NOMO-1 treated with DMSO at 0.1 percent for 48 hours (cell line): ENCODE data around the gene ALKBH5.
"Not testable (repeated sequence)": the region's sequence is repeated elsewhere in the genome, so short reads cannot be mapped to it uniquely, and the experiment has no call there.

Experiments used
- DNase-seq: peaks from one replicate; lab custom pipeline; 2025; ENCODE audit not compliant: unreplicated experiment; lab: John Stamatoyannopoulos, UW

ALKBH5 gene

GRCh38 chr17:18185391-18185790 lies 1.8 kb downstream of the ALKBH5 start:
- DNase-seq, result no peak

GRCh38 chr17:18185832-18186626 lies 2.4 kb downstream of the ALKBH5 start:
- no peak for DNase-seq

DNA sequence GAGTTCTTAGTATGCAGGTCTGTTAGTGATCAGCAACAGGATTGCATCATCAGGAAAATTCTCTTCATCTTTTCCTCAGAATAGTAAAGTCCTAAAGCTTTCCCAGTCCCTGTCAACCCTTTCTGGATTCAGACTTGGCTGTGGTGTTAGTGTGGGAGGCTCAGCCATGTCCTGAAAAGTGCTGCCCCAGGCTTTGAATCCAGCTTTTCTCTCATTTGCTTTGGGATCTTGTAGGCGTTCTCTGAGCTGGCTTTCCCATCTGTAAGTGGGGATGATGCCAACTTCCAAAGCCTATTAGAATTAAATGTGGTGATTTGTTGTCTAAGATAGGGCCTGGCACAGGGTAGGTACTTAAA lies 3.0 kb downstream of the ALKBH5 start:
- no peak for DNase-seq

DNA sequence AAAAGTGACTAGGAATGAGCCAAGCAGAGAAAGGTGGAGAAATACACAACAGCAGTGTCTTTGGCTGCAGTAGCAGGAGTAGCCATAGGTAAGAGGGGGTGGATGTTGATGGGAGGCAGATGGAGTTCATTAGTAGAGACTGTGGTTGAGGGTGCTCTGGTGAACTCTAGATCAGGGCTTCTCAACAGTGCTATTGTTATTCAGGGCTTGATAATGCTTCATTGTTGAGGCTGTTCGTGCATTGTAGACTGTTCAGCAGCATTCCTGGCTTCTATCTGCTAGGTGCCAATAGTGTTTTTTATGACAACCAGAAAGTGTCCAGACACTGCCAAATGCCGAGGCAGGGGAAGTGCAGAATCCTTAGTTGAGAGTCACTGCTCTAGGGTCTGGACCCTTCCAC lies 3.6 kb downstream of the ALKBH5 start:
- no peak for DNase-seq

- DNase-seq, result no peak
These were observed 4.5 kb downstream of the ALKBH5 start for GRCh38 chr17:18187821-18188761.

DNA sequence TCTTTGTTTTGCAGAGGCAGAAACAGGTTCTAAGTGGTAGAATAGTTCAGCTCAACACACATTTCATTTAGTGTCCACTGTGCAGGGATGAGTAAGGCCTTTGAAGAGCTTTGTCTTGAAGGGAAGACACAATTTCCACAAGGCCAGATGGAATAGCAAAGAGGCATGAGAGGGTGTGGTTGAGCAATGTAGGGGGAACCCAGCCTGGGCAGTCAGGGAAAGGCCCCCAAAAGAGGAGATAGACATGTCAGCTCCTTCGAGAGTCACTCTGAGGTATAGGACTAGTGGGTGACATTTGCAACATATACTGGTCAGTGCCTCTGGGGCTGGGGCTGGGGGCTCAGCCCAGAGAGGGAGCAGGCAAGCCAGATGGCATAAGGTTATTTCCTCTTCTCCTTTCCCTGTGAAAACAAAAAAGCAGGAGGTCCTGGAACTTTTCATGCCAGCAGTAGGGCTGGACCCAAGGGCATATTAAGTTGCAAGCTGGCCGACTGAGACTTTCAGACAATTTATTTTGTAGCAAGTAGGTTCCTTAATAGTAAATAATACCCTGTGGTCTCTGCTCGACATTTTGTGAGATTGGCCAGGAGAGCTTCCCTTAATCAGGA lies 7.1 kb downstream of the ALKBH5 start:
- no peak for DNase-seq

DNA sequence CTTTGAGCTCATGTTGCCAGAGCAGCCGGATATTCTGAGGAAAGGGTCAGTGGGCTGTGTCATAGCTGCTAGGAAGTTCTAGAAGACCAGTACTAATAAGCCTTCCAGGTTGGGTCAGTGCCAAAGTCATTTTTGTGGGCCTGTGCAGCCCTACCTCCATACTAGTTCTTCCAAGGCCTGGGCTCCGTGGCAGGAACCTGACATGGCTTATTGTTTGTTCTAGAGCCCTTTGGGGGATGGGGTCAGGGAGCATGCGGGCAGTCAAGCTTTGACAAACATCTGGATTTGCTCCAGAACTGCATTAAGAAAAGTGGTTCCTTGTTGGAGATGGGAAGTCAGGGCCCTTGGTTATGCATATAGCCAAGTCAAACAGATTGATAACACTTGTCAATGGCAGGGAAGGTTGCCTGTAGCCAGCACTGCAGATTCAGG lies 7.6 kb downstream of the ALKBH5 start:
- DNase-seq, result no peak

DNA sequence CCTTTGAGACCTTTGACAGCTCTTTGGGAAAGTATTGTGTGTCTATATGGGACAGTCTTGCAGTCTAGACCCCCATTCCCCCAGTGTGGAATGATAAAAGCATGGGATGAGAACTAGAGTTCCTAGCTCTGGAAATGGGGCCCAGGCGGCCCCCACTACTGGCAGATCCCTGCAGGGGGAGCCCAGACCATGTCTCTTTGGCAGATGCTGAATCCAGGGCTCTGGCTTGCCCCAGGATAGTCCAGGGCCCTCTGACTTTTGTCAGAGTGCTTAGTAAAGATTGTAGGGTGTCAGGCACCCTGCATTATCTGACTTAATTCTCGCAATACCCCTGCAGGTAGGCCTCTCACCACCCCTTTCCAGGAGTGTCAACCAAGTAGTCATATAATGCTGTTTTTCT lies 8.3 kb downstream of the ALKBH5 start:
- no peak for DNase-seq

GRCh38 chr17:18194394-18194793 lies 10.8 kb downstream of the ALKBH5 start:
- no peak for DNase-seq

DNA sequence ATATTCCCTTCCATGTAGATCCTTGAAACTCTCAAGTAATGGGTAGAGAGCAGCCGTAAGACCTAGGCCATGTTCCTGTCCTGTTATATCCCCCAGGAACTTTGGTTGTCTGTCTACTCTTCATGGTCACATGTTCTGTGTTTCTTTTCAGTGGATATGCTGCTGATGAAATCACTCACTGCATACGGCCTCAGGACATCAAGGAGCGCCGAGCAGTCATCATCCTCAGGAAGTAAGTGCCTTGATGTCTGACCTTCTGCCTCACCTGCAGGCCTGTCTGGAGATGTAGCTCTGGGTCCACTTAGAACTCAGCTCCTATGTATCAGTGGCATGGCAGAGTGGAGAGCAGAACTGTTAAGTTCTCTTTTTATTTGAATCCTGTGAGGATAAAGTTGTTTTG lies 11.2 kb downstream of the ALKBH5 start:
- DNase-seq, result no peak

GRCh38 chr17:18195246-18195645 lies 11.6 kb downstream of the ALKBH5 start:
- DNase-seq, result no peak

- DNase-seq, result no peak
These were observed 14.0 kb downstream of the ALKBH5 start for GRCh38 chr17:18197535-18198194.

- no peak for DNase-seq
These were observed 14.9 kb downstream of the ALKBH5 start for GRCh38 chr17:18198530-18198929.

- no peak for DNase-seq
These were observed 17.5 kb downstream of the ALKBH5 start for GRCh38 chr17:18201108-18201507.

- no peak for DNase-seq
These were observed 19.7 kb downstream of the ALKBH5 start for GRCh38 chr17:18203308-18203707.

GRCh38 chr17:18205861-18206260 lies 22.2 kb downstream of the ALKBH5 start:
- DNase-seq, result no peak

DNA sequence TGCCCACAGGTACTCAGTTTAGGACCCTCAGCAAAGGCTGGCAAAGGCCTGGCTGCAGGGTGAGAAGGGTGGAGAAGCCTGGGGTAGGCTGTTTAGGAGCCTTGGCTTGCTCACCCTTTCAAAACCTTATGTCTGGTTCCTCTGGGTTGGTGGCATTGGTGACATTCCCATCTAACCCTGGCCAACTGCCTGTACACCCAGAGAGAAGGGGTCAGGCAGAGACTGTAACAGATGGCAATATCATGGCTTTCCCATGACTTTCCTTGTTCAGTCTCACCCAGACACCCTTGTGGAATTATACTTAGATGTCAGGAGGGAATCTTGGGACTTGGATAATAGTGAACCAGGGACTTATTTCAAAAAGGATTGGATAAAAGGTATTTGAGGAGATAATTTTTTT lies 23.3 kb downstream of the ALKBH5 start:
- DNase-seq, result no peak

- DNase-seq, result no peak
These were observed 24.5 kb downstream of the ALKBH5 start for GRCh38 chr17:18208092-18208491.

DNA sequence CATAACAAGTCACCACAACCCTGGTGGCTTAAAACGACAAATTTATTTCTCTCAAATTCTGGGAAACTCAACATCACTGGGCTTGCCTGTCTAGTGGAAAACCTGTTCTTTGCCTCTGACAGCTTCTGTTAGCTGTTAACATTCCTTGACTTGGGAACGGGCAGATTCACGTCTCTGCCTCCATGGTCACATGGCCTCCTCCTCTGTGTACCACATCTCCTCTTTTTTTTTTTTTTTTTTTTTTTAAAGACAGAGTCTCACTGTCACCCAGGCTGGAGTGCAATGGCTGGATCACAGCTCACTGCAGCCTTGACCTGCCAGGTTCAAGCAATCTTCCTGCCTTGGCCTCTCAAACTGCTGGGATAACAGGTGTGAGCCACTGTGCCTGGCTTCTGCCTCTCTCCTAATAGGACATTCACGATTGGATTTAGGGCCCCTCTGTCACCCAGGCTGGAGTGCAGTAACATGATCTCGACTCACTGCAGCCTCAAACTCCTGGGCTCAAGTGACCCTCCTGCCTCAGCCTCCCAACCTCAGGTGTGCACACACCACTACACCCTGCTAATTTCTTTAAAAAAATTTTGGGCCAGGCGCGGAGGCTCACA lies 30.1 kb downstream of the ALKBH5 start:
- DNase-seq, result no peak

- not testable (repeated sequence) for DNase-seq
These were observed 33.3 kb downstream of the ALKBH5 start for GRCh38 chr17:18216906-18217305.
